NCI-H2196 treated with DMSO at 0.1 percent for 48 hours (cell line): ENCODE data around the gene PNPLA4.
A peak's percentile ranks its signal among the peaks of the same experiment; 100 is the strongest.

ENCODE experiments used
- DNase-seq: peaks from one replicate; lab custom pipeline; 2025; ENCODE audit not compliant: unreplicated experiment; lab: John Stamatoyannopoulos, UW

PNPLA4 gene

DNA sequence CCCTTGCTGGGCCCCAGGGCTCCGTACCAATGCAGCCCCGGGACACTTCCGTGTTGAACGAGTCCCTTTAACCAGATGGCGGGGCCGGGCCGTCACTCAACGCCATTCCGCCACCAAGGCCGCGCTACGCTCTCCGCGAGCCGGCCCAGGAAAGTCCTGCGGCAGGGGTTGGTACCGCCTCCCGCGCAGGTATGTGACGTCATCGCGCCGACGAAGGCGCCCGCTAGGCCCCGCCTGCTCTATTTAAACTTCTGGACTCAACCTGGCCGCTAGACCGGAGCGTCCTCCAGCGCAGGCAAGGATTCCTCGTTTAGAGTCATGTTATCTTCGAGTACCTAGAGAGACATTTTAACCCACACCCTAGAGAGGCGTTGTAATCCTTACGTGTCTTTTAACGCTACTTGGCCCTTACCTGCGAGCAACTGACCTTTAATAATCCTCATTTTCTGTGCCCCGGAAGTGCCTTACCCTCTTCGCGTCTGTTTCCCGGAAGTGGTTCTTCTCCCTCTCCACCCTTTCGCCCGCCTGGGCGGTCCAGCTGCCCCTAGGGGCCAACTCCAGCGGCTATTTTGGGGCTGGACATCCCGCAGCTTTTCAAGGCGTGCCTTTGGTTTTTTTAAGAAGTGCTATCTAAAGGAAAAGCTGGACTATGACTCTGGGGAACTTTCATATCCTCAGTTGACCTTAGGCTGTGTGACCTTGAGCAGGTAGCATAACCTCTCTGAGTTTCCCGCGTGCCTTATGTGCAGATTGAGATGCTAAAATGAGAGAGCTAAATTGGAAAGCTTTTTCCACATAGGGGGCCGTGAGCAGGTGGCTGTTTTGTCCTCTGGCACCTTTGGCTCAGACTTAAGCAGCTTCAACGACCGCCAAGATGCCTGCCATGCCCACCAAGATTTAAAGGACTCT, at the start of gene PNPLA4:
PNPLA4 (minus strand) TSS at position 155 of the 909 bp plus-strand sequence. CDS start 1,294 bp downstream, outside the sequence.
- DNase-seq = no peak

GRCh38 chrX:7972586-7972985, 45.4 kb upstream of the PNPLA4 start:
- DNase-seq = no peak

- no peak for DNase-seq
These were observed 43.2 kb upstream of the PNPLA4 start for GRCh38 chrX:7970428-7970827.

DNA sequence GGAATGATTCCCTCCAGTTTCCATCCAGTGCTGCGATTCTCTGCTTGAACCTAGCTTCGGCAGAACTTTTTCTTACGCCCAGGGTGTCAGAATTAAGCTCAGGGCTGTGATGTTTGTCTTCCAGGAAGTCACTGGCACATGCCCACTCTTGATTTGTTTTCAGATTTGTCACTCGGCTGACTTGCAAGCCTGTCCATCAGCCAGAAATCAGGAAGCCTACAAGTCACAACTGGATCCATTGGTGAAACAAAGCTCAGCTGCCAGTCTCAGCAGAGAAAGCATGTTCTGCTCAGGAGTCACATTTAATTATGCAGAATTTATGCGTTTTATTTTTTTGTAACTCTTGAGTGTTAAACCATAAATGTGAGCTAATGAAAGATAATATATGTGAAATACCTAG, 38.2 kb upstream of the PNPLA4 start:
- no peak for DNase-seq

DNA sequence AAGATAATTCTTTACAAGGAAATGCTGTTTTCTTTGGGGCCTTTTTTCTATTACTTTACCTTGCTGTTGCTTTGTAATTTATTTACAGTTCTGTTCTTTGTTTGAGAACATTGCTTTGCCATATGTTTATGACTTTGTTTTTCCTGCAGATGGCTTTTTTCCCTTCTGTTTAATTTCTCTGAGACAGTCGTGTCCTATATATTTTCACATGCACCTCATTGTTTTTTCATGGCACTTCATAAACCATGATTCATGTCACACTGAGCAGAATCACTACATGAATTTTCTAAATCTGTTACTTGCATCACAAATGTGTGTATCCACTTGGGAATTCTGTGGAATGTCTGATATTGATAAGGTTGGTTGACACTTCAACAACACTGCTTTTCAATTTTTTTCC, 33.0 kb upstream of the PNPLA4 start:
- no peak for DNase-seq

- DNase-seq = no peak
These were observed 26.2 kb upstream of the PNPLA4 start for GRCh38 chrX:7953446-7953845.

- DNase-seq = no peak
These were observed 23.7 kb upstream of the PNPLA4 start for GRCh38 chrX:7950865-7951264.

DNA sequence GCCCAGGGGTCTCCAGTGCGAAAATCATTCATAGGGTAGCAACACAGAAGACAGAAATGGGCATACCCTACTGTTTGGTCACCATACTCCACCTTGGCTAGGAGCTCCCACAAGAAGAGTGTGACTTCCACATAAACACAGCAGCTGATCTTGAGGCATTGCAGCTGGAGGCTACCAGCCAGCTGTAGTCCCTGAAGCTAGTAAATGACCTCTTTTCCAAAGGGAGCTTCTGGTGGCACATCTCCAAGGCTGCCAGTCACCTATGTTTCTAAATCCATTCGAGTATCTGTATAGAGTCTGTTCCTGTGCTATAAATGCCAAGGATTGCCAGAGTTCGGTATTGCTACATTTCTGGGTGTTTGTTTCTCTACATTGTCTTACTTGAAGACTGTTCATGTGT, 21.3 kb upstream of the PNPLA4 start:
- no peak for DNase-seq

DNA sequence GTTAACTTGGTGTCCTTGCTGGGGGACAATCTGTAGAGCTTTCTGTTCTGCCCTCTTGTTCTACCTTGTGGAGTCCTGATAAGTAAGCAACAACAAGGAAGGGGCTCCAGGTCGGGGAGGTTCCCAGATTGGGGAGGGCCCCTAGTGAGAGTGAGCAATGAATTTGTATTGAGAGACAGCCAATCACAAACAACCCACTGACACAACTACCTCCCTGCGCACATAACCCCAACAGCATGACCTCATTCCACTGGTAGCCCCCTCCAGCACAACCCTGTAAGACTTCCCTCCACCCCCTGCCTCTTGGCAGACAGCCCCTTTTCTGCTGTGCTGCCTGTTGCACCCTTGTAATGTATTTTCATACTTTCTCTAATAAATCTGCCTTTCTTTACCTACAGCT, 19.7 kb upstream of the PNPLA4 start:
- DNase-seq = no peak

DNA sequence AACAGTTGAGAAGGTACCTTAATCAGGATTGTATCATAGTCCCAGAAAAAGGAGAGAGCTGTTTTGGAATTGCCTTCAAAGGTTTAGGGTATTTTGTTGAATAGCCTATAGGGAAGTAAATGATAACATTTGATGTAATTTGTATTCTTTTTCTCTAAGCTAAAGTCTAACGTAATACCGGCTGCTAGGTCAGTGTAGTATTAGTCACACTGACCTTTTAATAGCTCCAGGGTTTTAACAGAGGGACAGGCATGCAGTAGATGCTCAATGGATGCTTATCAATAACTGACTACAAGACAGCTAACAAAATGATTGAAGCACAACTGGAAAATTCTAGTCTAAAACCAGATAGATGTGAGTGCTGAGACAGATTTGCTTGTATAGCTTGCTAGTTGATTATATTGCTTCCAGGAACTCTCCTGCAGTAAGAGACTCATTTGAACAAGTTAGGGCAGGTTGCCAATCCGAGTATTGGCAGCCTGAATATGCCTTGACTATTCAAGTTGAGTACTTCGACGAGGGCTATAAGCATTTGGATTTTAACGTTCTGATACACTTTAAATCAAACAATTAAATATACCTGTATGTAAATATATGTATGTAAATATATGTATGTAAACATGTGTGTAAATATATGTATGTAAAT, 16.5 kb upstream of the PNPLA4 start:
- DNase-seq = peak; percentile 5

GRCh38 chrX:7941390-7942042, 14.3 kb upstream of the PNPLA4 start:
- peak; percentile 4 for DNase-seq

GRCh38 chrX:7934026-7934425, 6.8 kb upstream of the PNPLA4 start:
- no peak for DNase-seq

DNA sequence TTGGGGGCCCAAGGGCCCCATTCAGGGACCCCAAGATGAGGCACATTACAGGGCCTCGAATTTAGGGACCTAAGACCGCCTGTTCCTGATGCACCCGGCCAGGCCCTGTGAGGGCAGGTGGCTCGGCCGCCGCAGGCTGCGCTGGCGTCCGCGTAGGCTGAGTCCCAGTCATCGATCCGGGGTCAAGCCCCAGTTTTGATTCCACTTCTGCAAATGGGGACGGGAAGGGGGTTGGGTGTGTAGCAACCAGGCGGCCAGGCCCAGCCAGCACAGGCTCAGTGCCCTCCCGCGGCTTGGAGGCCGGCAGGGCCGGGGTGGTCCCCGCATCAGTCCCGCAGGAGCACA, 327 bp downstream of the PNPLA4 start:
- no peak for DNase-seq

DNA sequence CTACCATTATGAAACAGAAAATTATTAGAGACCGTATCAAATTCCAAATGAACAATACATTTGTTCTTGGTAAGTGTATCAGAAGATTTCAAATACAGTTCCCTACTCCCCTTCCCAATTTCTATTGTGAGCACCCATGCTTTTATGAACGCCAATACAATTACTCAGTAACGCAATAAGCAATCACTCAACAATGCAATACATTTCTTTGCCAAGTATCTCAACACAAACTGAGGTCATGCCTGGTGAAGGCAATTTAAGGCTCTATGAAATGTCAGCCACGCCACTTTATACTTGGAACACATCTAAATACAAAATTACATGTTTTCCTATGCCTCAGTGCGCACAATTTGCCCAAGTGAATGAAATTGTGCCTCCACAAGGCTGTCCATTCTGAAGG, 712 bp downstream of the PNPLA4 start:
- no peak for DNase-seq

GRCh38 chrX:7925867-7926472, 1.2 kb downstream of the PNPLA4 start:
- no peak for DNase-seq

DNA sequence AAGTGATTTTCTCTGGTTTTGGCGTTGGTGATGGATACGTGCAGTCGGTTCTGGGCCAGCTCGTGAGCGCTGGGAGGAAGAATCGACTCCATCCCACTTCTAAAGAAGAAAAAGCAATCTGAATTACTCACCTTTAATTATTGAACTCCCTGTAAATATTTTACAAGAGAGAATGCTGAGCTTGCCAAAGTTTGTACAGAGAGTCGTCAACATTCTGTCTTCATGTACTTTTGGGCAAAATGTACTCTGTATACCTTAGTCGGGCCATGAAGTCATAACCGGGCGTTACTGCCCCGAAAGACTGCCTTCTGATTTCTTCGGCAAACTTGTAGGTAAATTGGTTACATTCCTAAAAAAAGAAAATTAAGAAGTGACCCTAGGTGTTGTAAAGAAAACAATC, 5.5 kb downstream of the PNPLA4 start:
- no peak for DNase-seq

- DNase-seq = no peak
These were observed 18.4 kb downstream of the PNPLA4 start for GRCh38 chrX:7908821-7909220.

DNA sequence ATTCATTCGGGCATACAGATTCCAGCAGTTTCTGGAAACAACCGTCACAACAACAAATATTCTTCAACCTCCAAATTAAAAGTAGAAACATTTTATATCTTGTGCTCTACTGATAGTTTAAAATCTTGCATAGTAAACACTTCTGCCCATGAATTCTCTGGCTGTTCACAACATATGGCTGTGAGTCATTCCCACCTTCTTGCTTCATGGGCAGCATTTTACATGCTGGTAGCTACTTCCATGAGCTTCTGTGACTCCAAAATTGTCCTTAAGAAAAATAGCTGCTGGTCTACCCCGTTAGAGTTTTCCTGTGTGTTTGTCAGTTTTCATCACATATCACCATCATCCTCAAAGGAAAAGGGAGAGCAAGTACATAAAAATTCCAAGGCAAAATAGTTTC, 22.7 kb downstream of the PNPLA4 start:
- DNase-seq = no peak

DNA sequence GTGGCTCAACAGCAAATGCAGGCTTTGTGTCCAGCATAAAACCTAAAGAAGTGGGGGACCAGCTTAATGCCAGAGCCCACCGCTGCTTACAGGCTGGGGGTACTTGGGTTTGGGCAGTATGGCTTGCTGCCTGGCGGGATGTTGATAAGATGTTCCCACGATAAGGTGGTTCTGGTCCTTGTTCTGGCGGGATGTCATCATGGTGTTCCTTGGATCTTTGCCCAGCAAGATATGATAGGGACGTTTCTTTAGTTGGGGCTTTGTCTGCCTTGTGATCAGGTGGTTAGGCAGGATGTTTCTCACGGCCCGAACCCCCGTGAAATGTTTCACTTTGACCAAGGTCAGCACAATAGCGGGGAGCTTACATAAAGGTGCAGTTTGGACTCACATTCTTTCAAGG, 35.3 kb downstream of the PNPLA4 start:
- DNase-seq = no peak

DNA sequence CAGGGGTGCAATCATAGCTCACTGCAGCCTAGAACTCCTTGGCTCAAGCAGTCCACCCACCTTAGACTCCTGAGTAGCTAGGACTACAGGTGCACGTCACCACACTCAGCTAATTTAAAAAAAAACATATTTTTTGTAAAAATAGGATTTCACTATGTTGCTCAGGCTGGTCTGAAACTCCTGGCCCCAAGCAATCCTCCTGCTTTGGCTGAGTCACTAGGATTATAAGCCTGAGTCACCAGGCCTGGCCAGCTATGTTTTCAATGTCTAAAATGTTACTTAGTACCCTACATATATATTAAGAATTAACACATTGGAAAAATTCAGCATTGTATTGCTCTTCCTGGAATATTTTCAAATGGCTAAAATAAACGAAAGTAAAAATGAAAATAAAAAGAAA, 37.5 kb downstream of the PNPLA4 start:
- no peak for DNase-seq

- DNase-seq = no peak
These were observed 38.1 kb downstream of the PNPLA4 start for GRCh38 chrX:7889135-7889534.

DNA sequence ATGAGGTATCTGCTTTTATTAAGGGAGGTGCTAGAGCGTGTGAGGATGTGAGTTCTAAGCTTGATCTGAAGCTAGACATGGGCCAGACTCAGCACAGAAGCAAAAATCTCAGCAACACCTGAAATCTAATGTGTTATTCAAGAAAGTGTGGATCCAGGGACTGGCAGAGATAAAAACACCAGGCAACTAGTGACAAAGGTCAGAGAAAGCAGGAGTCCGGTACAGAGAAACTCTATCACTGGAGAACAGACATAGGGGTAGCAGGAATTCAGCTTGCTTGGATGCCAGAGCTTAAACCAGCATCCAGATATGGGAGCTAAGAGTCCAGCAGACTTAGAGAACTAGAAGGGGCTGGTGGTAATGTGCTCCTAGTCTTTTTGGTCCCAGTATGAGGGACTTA, 50.3 kb downstream of the PNPLA4 start:
- DNase-seq = no peak
